HTERT RPE-1 (cell line): Measurements from ENCODE around the gene GSK3B.

ENCODE experiments used
- in situ Hi-C: fragments of 300-500 bp; cut with MboI; formaldehyde crosslinking; loops from 4 replicates; pipeline ENCODE4 v1.14.3; 2020; ENCODE audit warnings: low sequenced_read_pairs

GSK3B gene

GRCh38 chr3:119885746-119886530 lies 208.3 kb downstream of the GSK3B start:
- in situ Hi-C loops: no loop called here

DNA sequence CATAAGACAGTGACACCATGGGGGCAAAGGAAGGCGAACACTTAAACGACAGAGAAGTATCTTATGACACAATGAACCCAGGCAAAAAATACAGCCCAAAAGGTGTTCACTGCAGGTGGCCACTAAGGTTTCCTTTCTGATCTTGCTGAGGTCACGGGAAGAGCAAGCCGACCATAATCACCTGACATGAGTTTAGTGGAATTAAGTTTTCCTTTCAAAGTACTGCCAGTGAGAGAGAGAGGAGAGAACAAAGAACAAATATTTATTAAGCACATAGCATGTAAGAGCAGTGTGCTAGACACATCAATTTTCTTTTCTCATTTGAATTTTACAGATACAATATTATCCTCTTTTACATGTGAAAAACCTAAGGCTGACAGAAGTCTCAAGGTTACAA lies 210.1 kb downstream of the GSK3B start:
- in situ Hi-C loops: no loop called here

DNA sequence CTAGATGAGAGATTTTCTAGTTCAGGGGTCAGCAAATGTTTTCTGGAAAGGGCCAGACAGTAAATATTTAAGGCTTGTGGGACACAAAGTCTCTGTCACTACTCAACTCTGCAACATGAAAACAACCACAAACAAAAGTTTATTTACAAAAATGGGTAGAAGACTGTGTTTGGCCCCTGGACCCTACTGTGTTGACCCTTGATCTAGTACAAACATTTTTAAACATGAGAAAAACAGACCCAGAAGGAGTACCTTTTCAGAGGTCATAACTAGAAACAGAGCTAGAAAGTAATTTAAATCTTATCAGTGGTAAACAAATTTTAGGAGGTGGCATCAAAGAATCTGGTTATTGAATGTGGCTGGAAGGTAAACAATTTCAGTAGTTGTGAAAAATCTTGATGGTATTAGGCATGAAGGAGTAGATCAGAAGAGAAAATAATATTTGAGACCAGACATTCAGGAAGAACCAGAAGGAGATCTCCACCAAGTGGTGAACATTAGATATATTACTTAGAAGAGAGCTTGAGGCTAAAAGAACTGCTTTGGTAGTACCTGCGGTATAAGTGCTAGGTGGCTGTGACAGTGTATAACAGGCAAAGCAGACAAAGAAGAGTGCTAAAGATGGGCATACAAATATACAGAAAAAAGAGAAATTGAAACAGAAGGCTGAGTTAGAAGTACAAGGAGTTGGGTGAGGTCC lies 210.6 kb downstream of the GSK3B start:
- in situ Hi-C loops: no loop called here

DNA sequence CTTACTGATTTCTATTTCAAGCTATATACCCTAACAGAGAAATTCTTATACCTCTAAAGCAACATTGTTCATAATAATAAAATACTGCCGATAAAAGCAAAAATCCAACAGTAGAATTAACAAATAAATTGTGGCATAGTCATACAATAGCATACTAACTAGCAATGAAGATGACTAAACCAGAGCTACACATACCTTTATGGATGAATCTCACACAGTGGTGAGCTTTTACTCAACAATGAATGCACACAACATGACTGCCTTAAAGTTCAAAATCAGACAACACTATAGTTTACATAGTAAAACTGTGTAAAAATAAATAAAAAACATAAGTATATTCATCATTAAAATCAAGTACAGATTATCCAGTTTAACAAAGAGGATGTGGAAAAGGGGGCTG lies 213.3 kb downstream of the GSK3B start:
- in situ Hi-C loops: no loop called here

DNA sequence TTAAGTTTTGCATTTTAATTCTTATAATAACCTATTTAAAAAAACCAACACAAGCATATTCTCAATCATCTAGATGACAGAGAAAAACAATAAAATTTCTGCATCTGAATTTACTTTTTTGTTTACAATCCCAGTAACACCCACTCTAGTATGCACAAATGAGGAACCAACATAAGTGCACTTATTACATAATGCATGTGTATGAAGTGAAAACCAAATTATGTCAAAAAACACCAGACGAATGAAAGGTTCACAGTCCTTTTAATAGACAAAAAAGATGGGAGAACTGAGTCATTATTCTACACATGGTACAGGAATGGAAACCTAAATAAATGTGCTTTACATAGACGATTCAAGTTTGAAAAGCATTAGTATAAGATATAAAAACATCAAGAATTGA lies 220.6 kb downstream of the GSK3B start:
- in situ Hi-C loops: no loop called here

DNA sequence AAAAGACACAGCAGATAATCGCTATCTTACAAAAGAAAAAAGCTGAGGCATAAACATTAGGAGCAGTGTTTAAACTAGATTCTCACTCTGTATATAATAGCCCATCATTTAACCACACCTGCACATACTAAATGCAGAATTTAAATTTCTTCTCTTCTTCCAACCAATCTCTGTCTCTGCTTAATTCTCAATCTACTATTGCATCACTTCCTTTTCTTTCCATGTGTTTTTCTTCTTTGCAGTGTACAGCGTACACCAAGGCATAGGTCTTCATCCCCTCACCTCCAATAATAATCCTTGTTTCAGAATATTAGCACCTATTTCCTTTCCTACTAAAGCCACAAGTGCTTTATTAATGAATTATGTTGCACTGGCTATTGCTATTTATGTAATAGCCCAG lies 221.5 kb downstream of the GSK3B start:
- in situ Hi-C loops: no loop called here

- in situ Hi-C loops: no loop called here
These were observed 222.7 kb downstream of the GSK3B start for GRCh38 chr3:119871571-119871970.

DNA sequence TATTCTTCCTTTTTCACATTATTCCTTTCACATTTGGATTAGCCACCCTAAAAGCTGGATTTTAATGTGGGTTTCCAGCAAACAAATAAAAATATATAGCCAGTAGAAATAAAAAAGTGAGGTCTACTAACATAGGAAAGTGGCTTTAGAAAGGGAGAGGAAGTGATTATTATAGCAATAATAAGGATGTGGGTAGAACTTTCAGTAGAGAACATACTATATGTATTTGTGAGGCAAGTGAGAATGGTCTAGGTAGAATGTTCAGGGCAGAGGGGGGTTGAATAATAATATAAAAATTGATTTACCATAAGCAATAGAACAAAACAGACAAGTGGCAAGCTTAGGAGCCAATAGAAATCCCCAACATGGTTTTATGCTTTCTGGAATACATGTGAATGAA lies 223.7 kb downstream of the GSK3B start:
- in situ Hi-C loops: no loop called here

- in situ Hi-C loops: no loop called here
These were observed 229.8 kb downstream of the GSK3B start for GRCh38 chr3:119864476-119864875.

GRCh38 chr3:119862616-119863015 lies 231.6 kb downstream of the GSK3B start:
- in situ Hi-C loops: no loop called here

DNA sequence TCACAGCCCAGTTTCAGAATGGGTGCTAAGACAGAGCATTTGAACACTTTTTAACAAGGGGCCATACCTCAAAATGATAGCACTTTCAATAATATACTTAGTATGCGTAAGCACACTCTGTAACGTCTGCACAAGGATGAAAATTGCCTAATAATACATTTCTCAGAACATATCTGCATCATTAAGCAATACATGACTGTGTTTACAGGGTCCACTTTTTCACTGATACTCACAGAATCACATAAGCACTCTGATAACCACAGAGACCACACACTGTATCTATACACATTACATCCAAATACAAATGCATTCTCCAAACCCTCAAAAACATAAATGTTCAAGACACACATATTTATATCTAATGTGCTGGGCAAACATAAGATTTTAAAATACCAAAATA lies 232.6 kb downstream of the GSK3B start:
- in situ Hi-C loops: no loop called here

GRCh38 chr3:119859728-119860127 lies 234.5 kb downstream of the GSK3B start:
- in situ Hi-C loops: no loop called here

DNA sequence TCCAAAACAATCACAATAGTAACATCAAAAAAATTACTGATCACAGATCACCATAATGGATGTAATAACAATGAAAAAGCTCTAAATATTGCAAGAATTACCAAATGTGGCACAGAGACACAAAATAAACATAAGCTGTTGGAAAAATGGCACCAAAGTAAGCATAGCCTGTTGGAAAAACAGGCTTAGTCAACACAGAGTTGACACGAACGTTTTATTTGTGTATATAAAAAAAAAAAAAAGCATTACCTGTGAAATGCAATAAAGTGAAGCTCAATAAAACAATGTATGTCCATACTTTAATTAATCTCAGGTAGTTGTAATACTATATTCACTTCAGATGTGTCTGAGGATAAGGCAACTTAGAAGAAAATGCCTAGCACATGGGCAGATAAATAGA lies 235.3 kb downstream of the GSK3B start:
- in situ Hi-C loops: no loop called here

- in situ Hi-C loops: no loop called here
These were observed 237.6 kb downstream of the GSK3B start for GRCh38 chr3:119856695-119857094.

DNA sequence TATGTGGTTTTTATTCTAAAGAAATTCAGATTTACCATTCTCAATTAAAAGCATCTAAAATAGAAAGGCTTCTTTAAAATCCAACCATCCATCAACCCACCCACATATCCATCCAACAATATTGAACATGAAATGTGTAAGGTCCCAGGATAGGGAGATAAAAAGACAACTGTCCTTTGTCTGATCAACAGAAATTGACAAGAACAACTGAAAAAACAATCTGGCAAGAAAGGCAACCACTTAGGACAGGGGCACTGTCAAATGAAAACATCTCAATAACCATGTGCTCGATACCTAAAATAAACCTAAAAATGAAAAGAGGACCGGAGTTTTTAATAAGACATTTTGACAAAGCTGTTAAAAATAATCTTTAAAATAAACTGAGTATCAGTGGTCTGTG lies 245.1 kb downstream of the GSK3B start:
- in situ Hi-C loops: no loop called here

- in situ Hi-C loops: no loop called here
These were observed 252.3 kb downstream of the GSK3B start for GRCh38 chr3:119841808-119842471.

DNA sequence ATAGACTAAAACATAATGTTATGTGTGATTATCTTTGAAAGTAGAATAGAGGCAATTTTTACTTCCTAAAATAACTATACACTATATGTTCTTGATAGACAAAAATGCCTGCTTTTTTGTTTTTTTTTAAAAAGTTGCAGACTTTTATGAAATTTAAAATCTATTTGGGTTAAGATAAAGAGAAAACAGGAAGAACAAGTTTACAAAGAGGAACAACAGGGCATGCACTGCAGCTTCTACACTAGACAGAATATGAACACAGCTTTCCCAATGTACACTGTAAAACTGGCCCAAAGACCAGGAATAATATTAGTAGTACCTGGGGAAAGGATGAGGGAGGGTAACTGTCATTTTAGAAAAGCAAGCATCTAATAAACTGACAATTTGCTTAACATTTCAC lies 258.7 kb downstream of the GSK3B start:
- in situ Hi-C loops: no loop called here

GRCh38 chr3:119834754-119835370 lies 259.4 kb downstream of the GSK3B start:
- in situ Hi-C loops: no loop called here

DNA sequence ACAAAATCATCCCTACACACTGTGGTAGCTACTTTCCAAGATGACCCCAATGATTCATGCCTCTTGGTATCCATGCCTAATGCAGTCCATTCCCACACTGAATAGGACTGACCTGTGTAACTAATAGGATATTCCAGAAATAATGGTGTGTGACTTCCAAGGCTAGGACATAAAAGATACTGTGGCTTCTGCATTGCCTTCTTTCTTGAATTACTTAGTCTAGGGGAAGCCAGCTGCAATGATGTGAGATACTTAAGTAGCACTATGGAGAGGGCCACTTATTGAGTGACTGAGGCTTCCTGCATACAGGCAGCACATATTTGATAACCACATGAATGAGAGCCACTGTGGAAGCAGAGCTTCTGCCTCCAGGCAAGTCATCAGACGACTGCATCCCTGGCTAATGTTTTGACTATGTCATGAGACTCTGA lies 262.3 kb downstream of the GSK3B start:
- in situ Hi-C loops: no loop called here

GRCh38 chr3:119831022-119831421 lies 263.2 kb downstream of the GSK3B start:
- in situ Hi-C loops: no loop called here

- in situ Hi-C loops: no loop called here
These were observed 264.8 kb downstream of the GSK3B start for GRCh38 chr3:119829420-119829819.
